Colonic mucosa (tissue), 4 donors: ENCODE measurements around the gene PRM3. TPM values are rescaled to one million over a fixed set of nuclear protein-coding genes. Genes with fewer than 3 reads are reported as not detected.

Experiments used
- DNase-seq: peaks from one replicate; pipeline ENCODE4 v3.0.0-alpha.2; 2020
- H3K27ac ChIP-seq: fragments of 200-600 bp; one replicate; pipeline ENCODE4 v1.8.0; 2021
- H3K27me3 ChIP-seq: fragments of 200-600 bp; one replicate; pipeline ENCODE4 v1.8.0; 2021
- H3K36me3 ChIP-seq: fragments of 200-600 bp; one replicate; pipeline ENCODE4 v1.8.0; 2021
- H3K4me1 ChIP-seq: fragments of 200-600 bp; one replicate; pipeline ENCODE4 v1.8.0; 2021; ENCODE audit warnings: mild to moderate bottlenecking
- H3K4me3 ChIP-seq: fragments of 200-600 bp; one replicate; pipeline ENCODE4 v1.8.0; 2021
- H3K9ac ChIP-seq, 2 donors: one replicate each; pipeline ENCODE4 v1.7.0; 2013; ENCODE audit warnings: control low read depth in 2 of 2, low read depth in 2 of 2, low read length in 2 of 2
- H3K9me3 ChIP-seq: fragments of 200-600 bp; one replicate; pipeline ENCODE4 v1.8.0; 2021
- CTCF ChIP-seq: fragments of 200-600 bp; IDR thresholded peaks from one replicate; pipeline ENCODE4 v1.8.0; 2022; ENCODE audit warnings: antibody characterized with exemption, mild to moderate bottlenecking
- intact Hi-C: fragments of 100-400 bp; cut with DNase I; formaldehyde crosslinking; loops from one replicate; pipeline ENCODE4 v1.14.1; 2022
- total RNA-seq, 2 donors: library from RNA; stranded (reverse); fragmentation: NEBNext Ultra II Directional in 1 of 2; extraction: Animal tissue kit (Norgen Biotek cat#: 25700) in 1 of 2; gene quantifications; one replicate each; pipeline ENCODE4 v1.2.1, GENCODE V29; 2021
- donor health status: healthy.
- donor health status: DM: no; HTN: no; CAD: no.
- donor health status: DM: no; HTN: no; CAD: no.

The PRM3 gene
- total RNA-seq, 2 donors from 2014 or later: not detected

- no peak for TF ChIP-seq CTCF
- no peaks in the 10 kb centered on the region for H3K36me3 ChIP-seq
- no peaks in the 10 kb centered on the region for H3K27me3 ChIP-seq
- H3K9me3 ChIP-seq: no peaks in the 10 kb centered on the region
- no peak overlapping the region for H3K27ac ChIP-seq
- H3K9ac ChIP-seq: no peak overlapping the region
- intact Hi-C loops: no loop called here
- peak; percentile 81 for DNase-seq
- peaks cover 12% of the 10 kb centered on the region for H3K4me1 ChIP-seq
- H3K4me3 ChIP-seq: no peak overlapping the region
Observed at GRCh38 chr16:11312718-11313492, 39.5 kb upstream of the PRM3 start.

- H3K27ac ChIP-seq: no peak overlapping the region
- H3K27me3 ChIP-seq: no peaks in the 10 kb centered on the region
- no peak overlapping the region for H3K4me3 ChIP-seq
- intact Hi-C loops: no loop called here
- no peak overlapping the region for H3K9ac ChIP-seq
- peaks cover 12% of the 10 kb centered on the region for H3K4me1 ChIP-seq
- no peak for DNase-seq
- no peak for TF ChIP-seq CTCF
- no peaks in the 10 kb centered on the region for H3K36me3 ChIP-seq
- H3K9me3 ChIP-seq: no peaks in the 10 kb centered on the region
Observed at GRCh38 chr16:11310997-11311561, 37.6 kb upstream of the PRM3 start.

- TF ChIP-seq CTCF: no peak
- Histone ChIP-seq H3K27me3 (no peaks in the 10 kb centered on the region), H3K36me3 (no peaks in the 10 kb centered on the region), H3K9ac (no peak overlapping the region), H3K4me3 (no peak overlapping the region), H3K27ac (no peak overlapping the region), H3K4me1 (peaks cover 12% of the 10 kb centered on the region), H3K9me3 (no peaks in the 10 kb centered on the region)
- no peak for DNase-seq
- intact Hi-C loops: no loop called here
Observed at GRCh38 chr16:11310634-11310977, 37.2 kb upstream of the PRM3 start.

GRCh38 chr16:11309895-11310633, 36.6 kb upstream of the PRM3 start:
- Histone ChIP-seq H3K27me3 (no peaks in the 10 kb centered on the region), H3K4me1 (peaks cover 12% of the 10 kb centered on the region), H3K27ac (no peak overlapping the region), H3K4me3 (no peak overlapping the region), H3K36me3 (no peaks in the 10 kb centered on the region), H3K9ac (no peak overlapping the region), H3K9me3 (no peaks in the 10 kb centered on the region)
- DNase-seq: no peak
- no peak for TF ChIP-seq CTCF
- intact Hi-C loops: no loop called here

- Histone ChIP-seq H3K9me3 (no peaks in the 10 kb centered on the region), H3K36me3 (no peaks in the 10 kb centered on the region), H3K9ac (no peak overlapping the region), H3K4me3 (no peak overlapping the region), H3K4me1 (peaks cover 12% of the 10 kb centered on the region), H3K27me3 (no peaks in the 10 kb centered on the region), H3K27ac (no peak overlapping the region)
- no peak for DNase-seq
- intact Hi-C loops: no loop called here
- TF ChIP-seq CTCF: no peak
Observed at GRCh38 chr16:11308493-11309283, 35.3 kb upstream of the PRM3 start.
